HT-29 (cell line): ENCODE measurements around the gene PCSK4. TPM values are rescaled to one million over a fixed set of nuclear protein-coding genes. Genes with fewer than 3 reads are reported as not detected.

Experiments used
- DNase-seq: peaks from one replicate; pipeline ENCODE4 v3.0.0-alpha.2; 2015; ENCODE audit warnings: low spot score
- total RNA-seq: library from RNA; depleted of rRNA; stranded (reverse); fragments of >200 nt; shearing (Covaris generic); gene quantifications from 2 replicates; pipeline ENCODE4 v1.2.3, GENCODE V29; 2014

The PCSK4 gene
- total RNA-seq, 1 experiment from 2014 or later, result 2.1 TPM

DNA sequence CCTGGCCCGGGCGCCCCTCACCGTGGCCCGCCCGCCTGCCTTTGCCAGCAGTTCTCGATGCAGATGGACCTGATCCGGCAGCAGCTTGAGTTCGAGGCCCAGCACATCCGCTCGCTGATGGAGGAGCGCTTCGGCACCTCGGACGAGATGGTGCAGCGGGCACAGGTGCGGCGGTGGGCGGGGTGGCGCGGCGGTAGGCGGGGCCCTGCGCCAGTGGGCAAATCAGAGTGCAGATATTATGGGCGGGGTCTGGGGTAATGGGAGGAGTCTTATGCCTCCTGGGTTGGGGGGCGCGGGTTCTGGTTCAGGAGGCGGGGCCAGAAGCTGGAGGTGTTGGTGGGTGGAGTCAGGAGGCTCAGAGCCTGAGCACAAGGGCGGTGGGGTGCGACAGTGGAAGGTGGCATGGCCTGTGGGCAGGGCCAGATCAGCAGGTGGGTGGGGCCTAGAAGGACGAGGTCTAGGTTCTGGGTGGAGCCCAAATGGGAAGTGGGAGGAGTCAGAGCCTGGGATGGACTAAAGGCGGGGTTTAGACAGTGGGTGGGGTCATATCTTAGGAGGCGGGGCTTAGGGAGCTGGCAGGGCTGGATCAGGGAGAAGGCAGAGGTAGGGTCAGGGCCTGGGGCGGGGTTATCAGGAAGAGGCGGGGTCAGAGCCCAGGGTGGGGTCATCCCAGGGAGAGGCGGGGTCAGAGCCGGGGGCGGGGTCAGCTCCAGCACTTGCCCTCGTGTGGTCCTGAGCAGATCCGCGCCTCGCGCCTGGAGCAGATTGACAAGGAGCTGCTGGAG lies 34.6 kb downstream of the PCSK4 start:
- DNase-seq, result peak; percentile 96

DNA sequence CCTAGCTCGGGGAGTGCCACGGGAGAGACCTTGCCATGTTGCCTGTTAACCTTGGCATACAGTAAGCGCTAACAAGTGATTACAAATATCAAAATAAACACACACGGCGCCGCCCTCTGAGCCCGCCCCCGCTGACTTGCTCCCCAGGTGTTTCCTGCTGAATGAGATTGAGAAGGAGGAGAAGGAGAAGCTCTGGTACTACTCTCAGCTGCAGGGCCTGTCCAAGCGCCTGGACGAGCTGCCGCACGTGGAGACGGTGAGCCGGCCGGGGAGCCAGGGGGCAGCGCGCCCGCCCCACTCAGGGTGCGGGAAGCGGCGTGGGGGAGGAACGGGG lies 35.2 kb downstream of the PCSK4 start:
- DNase-seq, result peak; percentile 43

DNA sequence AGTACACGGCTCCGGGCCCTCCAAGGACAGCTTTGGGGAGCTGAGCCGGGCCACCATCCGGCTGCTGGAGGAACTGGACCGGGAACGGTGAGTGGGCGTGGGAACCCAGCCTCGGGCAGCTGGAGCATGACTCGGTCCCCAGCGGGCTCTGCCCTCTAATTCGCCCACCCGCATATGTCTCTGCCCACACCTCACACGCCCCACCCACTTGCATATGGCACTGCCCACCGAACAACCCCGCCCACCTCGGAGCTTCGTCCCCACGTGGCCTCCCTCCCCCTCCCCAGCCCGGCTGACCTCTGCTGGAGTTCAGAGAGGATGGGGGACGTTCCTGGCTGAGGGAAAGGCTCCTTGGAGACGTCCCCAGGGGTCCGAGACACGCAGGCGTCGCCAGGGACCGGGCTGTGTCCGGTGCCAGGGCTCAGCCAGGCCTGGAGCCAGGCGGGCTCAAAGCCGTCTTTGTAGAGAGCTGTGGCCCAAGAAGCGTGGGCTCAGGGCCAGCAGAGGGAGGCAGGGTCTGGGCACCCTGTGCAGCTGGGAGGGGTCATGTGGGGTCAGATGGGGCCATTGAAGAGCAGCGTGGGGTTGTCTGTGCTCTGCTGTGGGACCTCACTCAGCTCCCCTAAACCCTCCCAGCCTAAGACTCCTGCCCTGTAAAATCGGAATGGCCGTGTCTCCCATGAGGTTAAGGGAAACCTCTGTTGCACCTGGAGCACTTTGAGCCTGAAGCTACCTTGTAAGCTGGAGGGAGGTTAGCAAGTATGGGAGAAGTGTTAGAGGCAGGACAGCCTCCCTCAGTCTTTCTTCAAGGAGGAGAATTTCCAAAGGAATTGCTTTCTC lies 36.4 kb downstream of the PCSK4 start:
- peak; percentile 31 for DNase-seq

DNA sequence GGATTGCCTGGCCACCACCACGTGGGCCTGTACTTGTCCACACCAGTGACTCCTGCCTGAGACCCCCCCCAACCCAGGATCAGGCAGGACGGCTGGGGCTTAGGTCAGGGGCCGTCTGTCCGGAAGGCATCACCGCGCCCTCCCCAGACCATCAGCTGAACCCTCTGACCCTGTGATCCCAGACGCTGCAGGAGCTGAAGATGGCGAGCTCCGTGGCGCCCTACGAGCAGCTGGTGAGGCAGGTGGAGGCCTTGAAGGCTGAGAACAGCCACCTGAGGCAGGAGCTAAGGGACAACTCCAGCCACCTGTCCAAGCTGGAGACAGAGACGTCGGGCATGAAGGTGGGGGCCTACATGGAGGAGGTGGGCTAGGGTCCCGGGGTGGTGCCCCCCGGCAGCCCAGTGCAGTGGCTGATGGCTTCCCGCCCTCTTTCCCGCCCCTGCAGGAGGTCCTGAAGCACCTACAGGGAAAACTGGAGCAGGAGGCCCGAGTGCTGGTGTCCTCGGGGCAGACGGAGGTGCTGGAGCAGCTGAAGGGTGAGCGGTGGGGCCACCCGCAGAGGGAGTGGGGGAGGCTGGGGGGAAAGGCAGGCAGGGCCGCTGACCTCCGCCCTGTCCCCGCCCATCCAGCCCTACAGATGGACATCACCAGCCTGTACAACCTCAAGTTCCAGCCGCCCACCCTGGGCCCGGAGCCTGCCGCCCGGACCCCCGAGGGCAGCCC lies 37.2 kb downstream of the PCSK4 start:
- DNase-seq, result no peak

DNA sequence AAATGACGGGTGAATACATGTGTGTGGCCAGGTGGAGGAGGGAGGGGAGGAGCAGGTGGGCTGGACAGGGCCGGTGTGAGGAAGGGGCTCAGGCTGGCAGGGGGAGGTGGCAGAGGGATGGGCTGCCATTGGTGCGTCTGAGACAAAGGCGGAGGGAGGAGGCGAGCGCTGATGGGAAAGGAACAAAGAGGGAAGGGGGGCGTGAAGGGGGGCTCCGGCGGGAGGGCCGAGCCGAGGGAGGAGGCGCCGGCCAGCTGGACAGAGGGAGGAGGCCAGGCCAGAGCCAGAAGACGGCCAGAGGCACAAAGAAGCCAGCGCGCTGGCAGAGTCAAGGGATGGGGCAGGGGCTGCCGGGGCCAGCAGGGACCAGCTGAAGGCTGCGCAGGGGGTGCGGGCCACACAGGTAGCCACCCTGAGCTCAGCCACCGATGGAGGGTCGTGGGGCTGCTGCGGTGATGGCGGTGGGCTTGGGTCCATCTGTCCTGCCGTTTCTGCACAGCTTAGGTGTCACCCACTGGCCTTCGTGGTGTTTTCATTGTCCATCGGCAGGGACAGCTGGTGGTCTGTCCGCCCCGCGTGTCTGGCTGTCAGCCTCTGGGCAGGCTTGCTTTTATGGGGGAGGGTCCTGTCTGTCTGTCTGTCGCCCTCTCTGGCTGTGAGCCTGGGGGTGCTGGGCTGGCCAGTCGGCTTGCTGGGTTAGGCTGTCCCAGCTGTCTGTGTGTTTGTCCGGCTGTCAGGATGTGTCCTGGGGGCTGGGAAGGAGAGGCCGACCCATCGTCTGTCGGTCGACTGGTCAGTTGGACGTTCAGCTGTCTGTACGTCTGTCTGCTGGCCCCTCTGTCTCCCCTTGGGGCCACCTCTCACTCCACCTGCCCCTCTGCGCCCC lies 38.0 kb downstream of the PCSK4 start:
- DNase-seq, result no peak

DNA sequence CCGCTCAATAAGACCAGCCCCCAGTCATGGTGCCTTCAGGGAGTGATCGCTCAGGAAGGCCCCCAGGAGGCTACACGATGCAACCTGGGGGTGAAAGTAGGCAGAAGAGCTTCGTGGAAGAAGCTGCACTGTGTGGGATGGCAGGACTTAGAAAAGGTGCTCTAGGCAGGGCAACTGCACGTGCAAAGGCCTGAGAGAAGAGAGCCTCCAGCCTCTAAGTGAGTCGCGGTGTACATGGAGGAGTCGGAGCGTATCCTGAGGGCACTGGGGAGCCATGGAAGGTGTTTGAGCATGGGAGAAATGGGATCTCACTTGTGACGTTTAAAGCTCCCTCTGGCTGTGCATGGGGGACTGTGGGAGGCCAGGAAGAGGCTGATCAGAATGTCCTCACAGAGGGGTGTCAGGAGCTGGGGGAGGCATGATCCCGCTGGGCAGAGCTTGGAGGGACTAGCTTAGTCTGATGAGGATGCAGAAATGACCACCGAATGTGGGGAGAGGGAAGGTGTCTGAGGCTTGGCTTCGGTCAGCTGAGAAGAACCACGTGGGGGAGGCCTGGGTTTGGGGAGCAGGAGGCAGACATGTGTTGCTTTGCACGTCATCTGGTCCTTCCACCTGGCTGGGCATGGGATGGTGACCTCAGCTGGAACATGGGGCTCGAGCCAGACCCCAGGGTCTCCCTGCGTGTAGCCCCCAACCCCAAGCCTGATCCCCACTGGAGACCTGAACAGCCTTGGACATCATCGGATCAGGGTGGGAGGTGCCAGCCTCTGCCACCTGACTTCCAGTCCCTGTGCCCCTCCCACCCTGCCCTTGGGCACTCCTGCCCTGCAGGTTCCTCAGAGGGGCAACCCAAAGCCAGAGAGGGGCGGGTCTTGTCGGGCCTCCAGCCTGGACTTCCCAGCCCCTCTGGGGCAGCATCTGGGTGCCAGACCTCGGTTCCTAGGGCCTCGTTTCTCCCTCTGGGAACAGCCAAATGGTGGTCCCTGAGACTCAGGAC lies 39.1 kb downstream of the PCSK4 start:
- DNase-seq, result no peak

DNA sequence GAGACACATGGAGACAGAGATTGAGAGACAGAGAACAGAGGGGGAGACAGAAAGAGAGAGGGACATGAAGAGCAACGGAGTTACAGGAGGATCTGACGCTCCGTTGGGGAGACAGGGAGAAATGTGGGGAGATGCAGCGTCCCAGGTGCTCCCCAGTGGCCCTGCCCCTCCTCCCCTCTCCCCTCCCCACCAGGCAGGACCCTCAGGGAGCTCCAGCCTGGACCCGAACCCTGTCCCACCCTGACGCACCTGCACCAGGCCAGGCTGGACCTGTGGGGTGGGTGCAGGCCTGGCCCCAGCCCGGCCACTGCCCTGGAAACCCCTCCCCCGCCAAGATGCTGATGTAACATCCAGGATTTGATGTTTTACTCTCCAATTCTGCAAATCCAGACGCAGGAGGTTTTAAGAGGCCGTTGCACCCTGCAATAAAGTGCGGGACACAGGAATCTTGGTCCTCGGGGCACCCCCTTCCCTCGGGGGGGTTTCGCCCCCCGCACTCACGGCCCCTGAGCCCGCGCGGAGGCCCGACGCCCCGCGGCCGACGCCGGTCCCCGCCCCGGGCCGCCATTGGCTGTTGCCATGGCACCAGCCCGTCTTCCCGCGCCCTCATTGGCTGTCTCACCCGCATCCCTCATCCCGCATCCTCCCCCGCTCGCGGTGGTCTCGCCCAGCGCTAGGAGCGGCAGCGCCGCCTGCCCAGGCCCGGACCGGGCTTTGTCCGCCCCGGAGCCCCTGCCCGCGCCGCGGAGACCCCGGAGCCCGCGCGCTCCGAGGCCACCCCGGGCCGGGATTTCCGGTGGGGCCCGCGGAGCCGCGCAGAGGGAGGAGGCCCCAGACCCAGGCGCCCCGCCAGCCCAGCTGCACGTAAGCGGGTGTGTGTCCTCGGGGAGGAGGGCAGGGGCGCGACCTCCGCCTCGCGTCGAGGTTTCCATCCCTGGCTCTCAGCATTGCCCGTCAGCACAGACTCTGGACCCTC lies 40.4 kb downstream of the PCSK4 start, which contains the start of gene APC2:
APC2 (plus strand) TSS at position 655 of the 976 bp plus-strand sequence. CDS start 2,881 bp downstream, outside the sequence.
- DNase-seq, result no peak

DNA sequence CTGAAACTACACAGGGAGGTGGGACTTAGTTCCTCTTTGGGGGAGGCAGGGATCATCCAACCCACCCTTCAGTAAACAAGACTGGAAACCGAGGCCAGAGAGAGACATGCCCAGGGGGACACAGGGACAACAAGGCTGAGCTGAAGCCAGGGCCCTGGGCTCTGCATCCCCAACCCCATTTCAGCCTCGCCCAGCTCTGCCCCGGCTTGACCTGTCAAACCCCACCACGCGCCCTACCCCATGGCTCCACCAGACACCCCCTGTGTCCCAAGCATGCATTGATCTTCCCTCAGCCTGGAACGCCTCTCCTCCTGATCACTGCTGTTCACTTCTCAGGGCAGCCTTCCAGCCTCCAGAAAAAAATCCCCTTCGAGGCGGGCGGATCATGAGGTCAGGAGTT lies 42.2 kb downstream of the PCSK4 start:
- no peak for DNase-seq

DNA sequence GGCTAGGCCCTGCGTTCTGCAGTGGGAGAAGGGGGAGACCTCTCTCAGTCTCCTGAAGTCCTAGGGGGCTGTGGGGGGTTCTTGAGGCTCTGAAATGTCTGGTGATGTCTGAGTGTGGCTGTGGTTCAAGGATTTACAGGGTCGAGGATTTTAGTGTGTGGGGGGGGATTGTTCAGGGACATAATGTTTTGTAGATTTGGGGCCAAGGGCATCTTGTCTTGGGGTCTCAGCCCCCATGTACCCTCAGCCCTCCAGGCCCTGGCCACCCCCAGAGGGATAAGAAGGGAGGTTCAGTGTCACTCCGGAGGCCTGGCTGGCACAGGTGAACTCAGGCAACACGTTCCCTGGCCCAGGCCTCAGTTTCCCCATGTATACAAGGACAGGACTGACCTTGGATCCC lies 42.6 kb downstream of the PCSK4 start:
- no peak for DNase-seq

DNA sequence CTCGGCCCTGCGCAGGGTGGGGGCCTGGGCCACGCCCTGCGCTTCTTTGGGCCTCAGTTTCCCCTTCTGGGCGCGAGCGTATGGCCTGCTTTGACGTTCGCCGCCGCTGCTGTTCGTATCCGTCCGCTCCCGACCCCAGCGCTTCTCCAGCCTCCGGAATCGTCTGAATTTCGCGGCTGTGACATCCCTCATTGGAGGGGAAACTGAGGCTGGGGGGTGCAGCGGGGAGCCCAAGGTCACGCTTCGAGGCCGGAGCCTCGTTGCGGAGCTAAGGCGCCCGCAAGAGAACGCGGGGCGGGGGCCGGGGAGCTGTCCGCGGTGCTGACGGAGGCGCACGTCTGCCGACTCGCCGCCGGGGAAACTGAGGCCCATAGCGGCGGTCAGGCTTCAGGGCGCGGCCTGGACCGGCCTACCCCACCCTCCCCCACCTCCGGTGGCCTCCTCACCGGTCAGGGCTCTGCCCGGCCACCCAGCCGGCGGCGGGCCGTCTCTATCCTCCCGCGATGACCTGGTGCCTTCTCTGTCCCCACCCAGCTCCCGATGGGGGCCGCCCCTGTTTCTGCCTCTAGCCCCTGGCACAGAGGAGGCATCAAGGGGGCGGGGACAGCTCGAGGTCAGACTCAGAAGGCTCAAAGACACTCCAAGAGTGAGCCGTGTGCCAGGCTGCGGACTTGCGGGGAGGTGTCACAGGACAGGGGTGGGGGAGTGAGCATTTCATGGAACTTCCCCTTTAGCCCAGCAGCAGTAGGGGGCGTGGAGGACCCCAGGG lies 43.3 kb downstream of the PCSK4 start:
- DNase-seq, result peak; percentile 26

DNA sequence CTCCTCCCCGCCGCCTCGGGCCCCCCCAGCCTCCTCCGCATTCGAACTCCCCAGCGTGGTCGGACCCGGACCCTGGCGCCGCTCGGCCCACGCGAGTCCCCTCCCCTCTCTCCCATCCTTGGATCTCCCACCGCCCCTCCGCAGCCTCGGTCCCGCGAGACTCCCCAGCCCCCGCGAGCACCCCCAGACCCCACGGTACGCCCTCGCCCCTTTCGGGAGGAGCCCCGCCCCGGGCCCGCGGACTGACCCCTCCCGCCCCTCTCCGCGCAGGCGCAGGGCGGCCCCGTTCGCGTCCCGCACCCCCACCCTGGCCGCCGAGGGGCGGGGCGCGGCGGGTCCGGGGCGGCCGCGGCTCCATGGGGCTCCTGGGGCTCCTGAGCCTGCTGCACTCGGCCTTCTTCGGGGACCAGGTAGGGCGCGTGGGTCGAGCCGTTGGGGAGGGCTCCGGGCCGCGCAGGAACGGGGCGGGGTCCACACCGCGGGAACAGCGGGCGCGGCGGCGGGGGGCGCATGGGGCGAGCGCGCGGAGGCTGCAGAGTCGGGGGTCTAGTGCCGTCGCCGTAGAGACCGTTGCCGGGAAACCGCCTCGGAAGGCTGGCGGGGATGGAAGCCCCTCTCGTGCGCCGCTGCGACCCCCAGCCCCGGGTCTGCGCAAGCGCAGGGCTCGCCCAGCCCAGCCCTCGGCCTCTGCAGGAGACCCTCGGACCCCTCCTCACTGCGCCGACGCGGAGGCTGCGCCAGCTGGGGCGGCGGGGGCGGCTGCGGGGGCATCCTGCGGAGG lies 44.0 kb downstream of the PCSK4 start:
- no peak for DNase-seq

DNA sequence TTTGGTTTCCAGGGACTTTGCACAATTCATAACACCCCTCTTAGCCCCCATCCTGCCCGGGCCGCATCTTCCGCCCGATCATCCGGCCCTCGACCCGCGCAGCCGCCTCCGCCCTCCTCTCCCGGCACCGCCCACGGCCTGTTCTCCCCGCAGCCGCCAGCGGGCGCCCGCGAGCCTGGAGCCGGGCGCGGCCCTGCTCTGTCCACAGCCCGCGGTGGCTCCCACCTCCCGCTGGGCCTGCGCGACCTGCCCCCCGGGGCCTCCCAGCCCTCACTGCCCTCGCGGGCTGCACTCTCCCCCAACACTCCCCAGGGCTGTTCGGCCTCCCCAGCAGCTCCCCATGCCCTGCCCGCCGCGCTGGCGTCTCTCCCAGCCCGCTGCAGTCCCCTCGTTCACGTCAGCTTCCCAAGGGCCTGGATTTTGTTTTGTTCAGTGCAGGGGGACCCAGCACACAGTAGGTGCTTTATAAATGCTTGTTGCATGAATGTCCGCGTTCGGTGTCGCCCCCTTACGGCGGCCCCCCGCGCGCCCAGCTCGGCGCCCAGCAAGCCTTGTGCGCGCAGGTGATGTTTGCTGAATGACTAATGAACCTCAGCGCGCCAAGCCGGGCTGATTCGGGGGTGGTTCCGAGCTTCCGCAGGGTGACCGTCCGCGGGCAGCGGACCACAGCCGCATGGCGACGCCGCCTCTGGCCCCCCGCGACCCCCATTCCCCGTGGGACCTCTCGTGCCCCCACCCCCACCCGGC lies 44.8 kb downstream of the PCSK4 start:
- peak; percentile 52 for DNase-seq

DNA sequence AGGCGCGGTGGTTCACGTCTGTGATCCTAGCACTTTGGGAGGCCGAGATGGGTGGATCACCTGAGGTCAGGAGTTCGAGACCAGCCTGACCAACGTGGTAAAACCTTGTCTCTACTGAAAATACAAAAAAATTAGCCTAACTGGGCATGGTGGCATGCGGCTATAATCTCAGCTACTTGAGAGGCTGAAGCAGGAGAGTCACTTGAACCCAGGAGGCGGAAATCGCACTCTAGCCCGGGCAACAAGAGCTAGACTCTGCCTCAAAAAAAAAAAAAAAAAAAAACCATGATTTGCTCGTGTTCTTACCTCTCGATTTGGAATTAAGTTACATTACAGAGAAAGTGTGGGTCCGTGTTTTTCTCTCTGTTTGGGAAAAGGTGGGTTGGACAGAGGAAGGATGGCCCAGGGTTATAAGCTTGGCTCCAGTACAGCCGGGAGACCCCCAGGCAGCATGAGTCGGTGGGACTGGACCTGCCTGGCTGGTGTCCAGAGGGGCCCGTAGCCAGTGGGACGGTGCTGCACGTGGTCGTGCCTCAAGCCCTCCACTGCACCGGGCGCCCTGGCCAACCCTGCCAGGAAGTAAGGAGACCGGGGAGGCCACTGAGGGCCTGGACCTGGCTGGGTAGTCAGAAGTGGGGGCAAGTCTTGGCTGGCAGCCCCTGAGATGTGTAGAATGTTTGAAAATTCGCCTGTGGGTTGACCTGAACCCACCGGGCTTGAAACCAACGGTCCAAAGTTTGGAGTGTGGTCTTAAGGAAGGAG lies 48.3 kb downstream of the PCSK4 start:
- DNase-seq, result no peak

DNA sequence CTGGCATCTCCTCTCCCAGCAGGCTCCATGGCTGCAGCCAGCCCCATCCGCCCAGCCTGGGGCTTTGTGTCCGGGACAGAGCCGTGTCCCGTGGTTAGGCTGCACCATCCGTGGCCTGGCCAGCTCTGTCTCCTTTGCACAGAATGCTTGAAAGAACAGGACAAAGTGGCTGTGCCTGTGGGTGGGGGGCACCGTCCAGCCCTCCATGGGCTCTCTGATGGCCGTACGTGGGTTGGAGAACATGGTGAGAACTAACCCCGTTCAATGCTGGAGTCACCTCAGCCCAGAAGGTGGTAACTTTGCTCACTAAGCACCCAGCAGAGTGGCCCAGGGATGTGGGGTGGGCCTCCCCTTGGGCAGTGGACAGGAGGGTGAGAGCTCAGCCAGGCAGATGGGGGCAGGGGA lies 49.1 kb downstream of the PCSK4 start:
- DNase-seq, result no peak

DNA sequence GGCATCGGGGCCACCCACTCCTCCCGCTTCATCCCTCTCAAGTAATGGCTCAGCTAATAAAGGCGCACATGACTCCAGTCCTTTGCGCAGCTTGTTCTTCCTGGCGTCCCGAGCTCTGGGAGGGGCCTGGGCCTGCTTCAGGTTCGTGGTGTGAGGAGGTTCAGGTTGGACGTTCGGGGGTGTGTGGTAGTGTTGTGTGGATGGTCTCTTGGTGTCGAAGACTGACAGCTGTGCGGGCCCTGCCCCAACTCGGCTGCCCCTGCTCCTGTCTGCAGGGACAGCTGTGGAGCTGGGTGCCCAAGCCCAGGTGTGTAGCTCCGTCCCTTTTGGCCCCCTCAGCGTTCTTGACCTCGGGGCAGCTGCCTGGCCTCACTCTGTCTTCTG lies 49.7 kb downstream of the PCSK4 start:
- no peak for DNase-seq
